ENCODE data around the gene NCAPD3.
"Not testable (repeated sequence)": the region's sequence is repeated elsewhere in the genome, so short reads cannot be mapped to it uniquely, and the experiment has no call there.

Gene NCAPD3

GRCh38 chr11:134124660-134125451 lies 98.9 kb downstream of the NCAPD3 start:
- DNase-seq, result no peak

GRCh38 chr11:134120921-134121526 lies 102.7 kb downstream of the NCAPD3 start:
- no peak for DNase-seq

GRCh38 chr11:134120143-134120850 lies 103.5 kb downstream of the NCAPD3 start:
- DNase-seq, result no peak

DNA sequence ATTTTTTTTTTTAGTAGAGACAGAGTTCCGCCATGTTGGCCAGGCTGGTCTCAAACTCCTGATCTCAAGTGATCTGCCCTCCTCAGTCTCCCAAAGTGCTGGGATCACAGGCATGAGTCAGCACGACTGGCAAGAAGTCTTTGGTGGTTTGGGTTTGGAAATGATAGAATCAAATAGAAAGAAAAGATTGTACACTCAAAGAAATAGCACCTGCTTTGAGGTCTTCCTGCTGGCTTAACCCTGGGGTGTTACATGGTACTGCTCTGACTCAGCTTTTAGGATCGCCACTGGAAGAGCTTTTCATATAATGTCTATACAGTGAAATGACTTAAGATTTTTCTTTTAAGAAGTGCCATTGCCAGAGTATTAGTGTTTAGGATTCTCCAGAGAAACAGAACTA lies 104.7 kb downstream of the NCAPD3 start:
- DNase-seq, result no peak

DNA sequence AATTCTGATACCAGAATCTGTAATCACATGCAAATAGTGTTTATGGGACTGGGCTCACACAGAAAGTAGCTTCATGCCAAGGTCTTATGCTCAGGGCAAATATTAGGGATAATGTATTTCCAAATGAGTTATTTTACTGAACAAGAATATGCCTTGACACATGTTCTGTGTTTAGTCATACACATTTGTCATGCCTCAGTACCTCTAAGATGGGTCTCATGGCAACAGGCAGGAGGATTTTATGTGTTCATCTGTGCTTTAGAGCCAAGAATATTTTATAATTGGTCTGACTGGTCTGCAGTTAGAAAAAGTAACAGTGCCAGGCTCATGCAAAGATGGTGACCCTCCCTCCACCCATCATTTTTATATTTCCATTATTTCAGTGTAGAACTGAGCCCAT lies 105.8 kb downstream of the NCAPD3 start:
- DNase-seq, result no peak

DNA sequence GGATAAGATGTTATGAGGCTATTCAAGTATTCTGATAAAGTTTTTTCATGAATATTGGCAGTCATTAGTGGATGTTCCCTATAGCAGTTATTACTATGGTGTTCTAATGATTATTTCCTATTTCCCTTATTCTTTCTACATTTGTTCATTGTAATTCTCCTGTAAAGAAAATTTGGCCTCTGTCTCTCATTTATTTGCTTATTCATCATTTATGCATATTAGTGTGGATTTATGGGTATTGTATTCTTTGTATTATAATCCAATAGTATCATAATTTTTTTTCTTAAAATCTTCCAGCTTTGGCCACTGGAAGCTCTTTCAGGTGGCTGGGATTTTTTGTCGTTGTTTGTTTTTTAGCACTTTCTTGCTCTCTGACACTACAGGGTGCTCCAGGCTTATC lies 107.6 kb downstream of the NCAPD3 start:
- no peak for DNase-seq

- DNase-seq, result not testable (repeated sequence)
Measured at GRCh38 chr11:134113787-134114186, 110.0 kb downstream of the NCAPD3 start.

GRCh38 chr11:134110252-134110815 lies 113.4 kb downstream of the NCAPD3 start:
- DNase-seq, result no peak
